NCI-H510A (cell line): ENCODE measurements around the gene RBM34.
"Not testable (repeated sequence)": the region's sequence is repeated elsewhere in the genome, so short reads cannot be mapped to it uniquely, and the experiment has no call there.

Experiments used
- DNase-seq: peaks from one replicate; lab custom pipeline; 2025; lab: John Stamatoyannopoulos, UW

Gene RBM34

DNA sequence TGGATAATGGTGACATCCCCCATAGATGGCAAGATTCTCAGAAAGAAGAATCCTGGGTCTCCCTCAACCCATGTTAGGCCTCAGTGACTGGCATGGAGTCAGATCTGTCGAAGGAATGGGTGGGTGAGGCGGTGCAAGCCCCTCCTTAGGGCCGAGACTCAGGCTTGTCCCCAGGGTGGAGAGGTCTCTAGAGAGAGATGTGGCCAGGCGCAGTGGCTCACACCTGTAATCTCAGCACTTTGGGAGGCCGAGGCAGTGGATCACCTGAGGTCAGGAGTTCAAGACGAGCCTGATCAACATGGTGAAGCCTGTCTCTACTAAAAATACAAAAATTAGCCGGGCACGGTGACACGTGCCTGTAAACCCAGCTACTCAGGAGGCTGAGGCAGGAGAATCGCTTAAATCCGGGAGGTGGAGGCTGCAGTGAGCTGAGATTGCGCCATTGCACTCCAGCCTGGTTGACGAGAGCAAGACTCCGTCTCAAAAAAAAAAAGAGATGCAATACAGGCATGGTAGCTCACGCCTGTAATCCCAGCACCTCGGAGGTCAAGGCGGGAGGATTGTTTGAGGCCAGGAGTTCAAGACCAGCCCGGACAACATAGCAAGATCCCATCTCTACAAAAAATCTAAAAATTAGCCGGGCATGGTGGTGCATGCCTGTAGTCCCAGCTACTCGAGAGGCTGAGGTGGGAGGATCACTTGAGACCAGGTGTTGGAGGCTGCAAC is 69.6 kb downstream of the RBM34 start:
- not testable (repeated sequence) for DNase-seq

DNA sequence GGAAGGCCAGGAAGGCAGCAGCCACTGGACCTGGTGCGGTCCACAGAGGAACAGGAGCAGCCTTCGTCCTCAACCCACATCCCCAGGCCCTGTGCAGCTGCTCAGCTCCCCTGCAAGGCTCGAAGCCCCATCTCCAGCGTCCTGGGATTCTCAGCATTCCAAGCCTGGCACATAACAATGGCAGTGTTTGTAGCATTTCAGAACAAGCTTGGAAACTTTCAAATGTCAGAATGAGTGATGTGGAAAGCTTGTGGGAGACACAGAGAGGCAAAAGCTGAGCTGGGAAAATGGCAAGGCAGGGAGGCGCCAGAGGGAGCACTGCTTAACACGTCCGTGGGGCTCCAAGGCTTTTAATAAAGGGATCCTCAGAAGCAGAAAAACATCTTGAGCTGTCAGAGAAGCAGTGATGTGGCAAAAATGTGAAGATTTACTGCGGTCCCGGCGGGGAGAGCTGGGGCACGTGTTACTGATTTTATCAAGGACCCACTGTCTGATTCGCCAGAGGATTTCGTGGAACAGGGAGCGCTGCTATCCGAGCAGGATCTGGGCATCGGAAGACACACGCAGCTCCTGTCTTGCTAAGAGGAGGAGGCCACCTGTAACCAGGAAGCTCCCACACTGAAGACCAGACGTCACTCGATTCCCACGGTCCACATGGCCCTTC is 70.5 kb downstream of the RBM34 start:
- DNase-seq: no peak

DNA sequence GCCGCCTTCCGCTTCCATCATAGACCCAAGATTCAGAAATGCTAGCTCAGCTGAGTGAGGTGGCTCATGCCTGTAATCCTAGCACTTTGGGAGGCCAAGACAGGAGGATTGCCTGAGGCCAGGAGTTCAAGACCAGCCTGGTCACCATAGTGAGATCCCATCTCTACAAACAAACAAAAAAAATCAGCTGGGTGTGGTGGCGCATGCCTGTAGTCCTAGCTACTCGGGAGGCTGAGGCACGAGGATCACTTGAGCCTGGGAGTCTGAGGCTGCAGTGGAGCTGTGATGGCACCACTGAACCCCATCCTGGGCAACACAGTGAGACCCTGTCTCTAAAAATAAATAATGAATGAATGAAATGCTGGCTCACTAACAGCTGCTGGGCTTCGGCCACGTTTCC is 72.1 kb downstream of the RBM34 start:
- no peak for DNase-seq

DNA sequence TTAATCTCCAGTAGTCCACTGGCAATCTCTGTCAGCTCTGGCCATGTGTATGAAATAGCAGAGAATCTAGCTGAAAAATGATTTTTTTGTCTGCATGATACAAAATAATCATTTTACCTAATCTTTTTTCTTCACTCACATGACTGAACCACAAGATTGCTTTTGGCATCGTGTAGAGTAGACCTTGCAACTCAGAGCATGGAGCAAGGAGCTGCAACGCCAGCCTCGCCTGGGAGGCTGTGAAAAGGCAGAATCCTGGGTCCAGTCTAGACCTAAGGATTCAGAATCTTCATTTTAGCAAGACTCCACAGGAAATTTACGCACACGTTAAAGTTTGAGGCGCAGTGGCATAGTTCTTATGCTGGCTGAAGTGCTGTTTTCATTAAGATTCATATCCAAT is 72.6 kb downstream of the RBM34 start:
- no peak for DNase-seq

DNA sequence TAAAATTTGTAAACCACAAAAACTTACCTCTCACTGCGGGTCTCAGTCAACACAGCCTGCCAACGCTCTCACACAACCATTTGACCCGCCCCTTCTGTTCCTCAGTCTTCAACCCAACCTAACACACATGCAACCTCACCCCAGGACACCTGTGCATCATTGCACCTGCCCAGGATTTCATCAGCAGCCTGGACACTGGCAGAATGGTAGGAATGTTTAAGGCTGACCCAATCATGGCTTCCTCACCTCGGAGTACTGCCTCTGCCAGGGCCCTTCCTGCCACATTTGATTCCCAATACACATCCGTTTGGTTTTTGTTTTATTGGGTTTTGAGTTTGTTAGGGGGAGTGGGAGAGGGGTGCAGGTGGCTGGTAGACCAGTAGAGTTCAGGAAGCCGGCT is 73.1 kb downstream of the RBM34 start:
- no peak for DNase-seq

DNA sequence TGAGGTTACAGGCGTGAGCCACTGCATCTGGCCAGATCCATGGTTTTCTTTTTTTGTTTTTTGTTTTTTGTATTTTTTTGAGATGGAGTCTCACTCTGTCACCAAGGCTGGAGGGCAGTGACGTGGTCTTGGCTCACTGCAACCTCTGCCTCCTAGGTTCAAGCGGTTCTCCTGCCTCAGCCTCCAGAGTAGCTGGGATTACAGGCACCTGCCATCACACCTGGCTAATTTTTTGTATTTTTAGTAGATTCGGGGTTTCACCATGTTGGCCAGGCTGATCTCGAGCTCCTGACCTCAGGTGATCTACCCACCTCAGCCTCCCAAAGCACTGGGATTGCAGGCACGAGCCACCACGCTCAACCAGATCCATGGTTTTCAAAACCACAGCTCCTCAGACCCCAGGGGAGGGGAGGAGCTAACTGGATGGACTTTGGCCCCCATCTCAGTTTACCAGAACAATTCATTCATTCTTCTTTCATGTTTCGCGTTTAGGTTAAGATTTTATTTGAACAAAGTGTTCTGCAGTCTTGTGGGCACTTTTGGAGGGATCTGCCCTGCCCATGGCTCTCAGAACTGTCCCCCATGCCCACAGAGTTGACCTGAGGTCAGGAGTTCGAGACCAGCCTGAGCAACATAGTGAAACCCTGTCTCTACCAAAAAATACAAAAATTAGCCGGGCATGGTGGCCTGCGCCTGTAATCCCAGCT is 75.5 kb downstream of the RBM34 start:
- not testable (repeated sequence) for DNase-seq
